ENCODE results near the gene SPON1.
"Not testable (repeated sequence)": the region's sequence is repeated elsewhere in the genome, so short reads cannot be mapped to it uniquely, and the experiment has no call there.

SPON1 gene

DNA sequence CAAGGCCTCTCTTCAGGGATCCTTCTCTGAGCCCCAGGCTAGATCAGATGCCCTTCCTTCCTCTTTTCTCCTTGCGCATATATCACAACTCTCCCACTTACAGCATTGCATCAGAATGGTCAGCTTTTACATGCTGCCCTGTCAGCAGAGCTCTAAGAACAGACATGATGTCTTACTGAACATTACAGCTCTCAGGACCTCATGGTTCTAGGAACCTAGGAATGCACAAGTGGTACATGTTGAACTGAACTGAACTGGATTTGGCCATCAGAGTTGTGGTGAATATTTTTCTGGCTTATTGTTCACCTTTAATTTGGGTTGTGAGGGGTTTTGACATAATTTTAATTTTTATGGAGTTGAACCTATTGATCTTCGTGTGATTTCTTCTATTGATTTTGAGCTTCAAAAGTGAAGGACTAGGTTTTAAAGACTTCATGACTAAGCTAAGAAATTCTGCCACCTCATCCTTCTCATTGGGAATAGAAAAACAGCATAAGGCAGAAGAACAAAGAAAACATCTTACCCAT lies 37.7 kb upstream of the SPON1 start:
- no peak for DNase-seq (ENCODE audit: low spot score)
- TF ChIP-seq, protein P1, sequence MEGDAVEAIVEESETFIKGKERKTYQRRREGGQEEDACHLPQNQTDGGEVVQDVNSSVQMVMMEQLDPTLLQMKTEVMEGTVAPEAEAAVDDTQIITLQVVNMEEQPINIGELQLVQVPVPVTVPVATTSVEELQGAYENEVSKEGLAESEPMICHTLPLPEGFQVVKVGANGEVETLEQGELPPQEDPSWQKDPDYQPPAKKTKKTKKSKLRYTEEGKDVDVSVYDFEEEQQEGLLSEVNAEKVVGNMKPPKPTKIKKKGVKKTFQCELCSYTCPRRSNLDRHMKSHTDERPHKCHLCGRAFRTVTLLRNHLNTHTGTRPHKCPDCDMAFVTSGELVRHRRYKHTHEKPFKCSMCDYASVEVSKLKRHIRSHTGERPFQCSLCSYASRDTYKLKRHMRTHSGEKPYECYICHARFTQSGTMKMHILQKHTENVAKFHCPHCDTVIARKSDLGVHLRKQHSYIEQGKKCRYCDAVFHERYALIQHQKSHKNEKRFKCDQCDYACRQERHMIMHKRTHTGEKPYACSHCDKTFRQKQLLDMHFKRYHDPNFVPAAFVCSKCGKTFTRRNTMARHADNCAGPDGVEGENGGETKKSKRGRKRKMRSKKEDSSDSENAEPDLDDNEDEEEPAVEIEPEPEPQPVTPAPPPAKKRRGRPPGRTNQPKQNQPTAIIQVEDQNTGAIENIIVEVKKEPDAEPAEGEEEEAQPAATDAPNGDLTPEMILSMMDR (IDR thresholded peaks at IDR 0.05; ENCODE audit: extremely low read depth, missing control alignments), result no peak

- DNase-seq (ENCODE audit: low spot score), result not testable (repeated sequence)
These were observed 36.2 kb upstream of the SPON1 start for GRCh38 chr11:13926366-13926765.

- TF ChIP-seq, protein P1 (IDR thresholded peaks at IDR 0.05; ENCODE audit: extremely low read depth, missing control alignments), result no peak
- DNase-seq (ENCODE audit: low spot score), result no peak
These were observed 35.5 kb upstream of the SPON1 start for GRCh38 chr11:13926981-13927380.

GRCh38 chr11:13927481-13927880 lies 35.0 kb upstream of the SPON1 start:
- TF ChIP-seq, protein P1 (IDR thresholded peaks at IDR 0.05; ENCODE audit: extremely low read depth, missing control alignments), result no peak
- DNase-seq (ENCODE audit: low spot score), result no peak

DNA sequence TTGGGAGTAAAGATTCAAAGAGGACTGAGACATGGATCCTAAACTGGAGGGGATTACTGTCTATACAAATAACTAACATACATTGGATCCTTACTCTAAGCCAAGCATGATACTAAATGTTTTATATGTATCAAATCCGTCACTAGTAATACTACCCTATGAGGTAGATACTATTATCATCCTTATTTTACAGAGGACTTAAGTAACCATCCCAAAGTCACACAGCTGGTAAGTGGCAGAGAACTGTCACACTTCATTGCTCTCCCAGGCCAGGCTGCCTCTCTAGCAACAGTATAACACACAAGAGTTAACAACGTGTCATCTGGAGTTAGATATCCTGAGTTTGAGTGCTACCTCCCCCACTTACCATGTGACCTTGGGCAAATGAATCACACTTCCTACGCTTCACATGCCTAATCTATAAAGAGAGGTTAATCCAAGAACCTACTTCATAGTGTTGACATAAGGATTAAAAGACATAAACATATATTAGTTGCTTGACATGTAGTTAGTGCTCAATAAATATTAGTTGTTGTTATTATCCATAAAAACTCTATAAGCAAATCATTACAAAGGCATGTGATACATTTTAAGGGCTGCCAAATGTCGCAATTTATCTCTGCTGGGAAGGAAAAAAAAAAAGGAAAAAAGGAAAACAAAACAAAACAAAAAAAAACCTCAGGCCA lies 33.8 kb upstream of the SPON1 start:
- TF ChIP-seq, protein P1 (IDR thresholded peaks at IDR 0.05; ENCODE audit: extremely low read depth, missing control alignments), result no peak
- DNase-seq (ENCODE audit: low spot score), result no peak

- DNase-seq (ENCODE audit: low spot score), result no peak
- TF ChIP-seq, protein P1 (IDR thresholded peaks at IDR 0.05; ENCODE audit: extremely low read depth, missing control alignments), result no peak
These were observed 33.1 kb upstream of the SPON1 start for GRCh38 chr11:13929395-13929891.

- TF ChIP-seq, protein P1 (IDR thresholded peaks at IDR 0.05; ENCODE audit: extremely low read depth, missing control alignments), result no peak
- DNase-seq (ENCODE audit: low spot score), result no peak
These were observed 31.2 kb upstream of the SPON1 start for GRCh38 chr11:13931356-13931755.

DNA sequence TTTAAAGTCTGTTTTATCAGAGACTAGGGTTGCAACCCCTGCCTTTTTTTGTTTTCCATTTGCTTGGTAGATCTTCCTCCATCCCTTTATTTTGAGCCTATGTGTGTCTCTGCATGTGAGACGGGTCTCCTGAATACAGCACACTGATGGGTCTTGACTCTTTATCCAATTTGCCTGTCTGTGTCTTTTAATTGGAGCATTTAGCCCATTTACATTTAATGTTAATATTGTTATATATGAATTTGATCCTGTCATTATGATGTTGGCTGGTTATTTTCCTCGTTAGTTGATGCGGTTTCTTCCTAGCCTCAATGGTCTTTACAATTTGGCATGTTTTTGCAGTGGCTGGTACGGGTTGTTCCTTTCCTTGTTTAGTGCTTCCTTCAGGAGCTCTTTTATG lies 25.4 kb upstream of the SPON1 start:
- DNase-seq (ENCODE audit: low spot score), result not testable (repeated sequence)

DNA sequence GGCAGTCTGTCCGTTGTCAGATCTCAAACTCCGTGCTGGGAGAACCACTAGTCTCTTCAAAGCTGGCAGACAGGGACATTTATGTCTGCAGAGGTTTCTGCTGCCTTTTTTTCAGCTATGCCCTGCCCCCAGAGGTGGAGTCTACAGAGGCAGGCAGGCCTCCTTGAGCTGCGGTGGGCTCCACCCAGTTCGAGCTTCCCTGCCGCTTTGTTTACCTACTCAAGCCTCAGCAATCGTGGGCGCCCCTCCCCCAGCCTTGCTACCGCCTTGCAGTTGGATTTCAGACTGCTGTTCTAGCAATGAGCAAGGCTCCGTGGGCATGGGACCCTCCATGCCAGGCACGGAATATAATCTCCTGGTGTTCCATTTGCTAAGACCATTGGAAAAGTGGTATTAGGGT lies 23.7 kb upstream of the SPON1 start:
- DNase-seq (ENCODE audit: low spot score), result not testable (repeated sequence)

Measured in GM20000 (cell line).